Caco-2 (cell line): ENCODE measurements around the gene COL25A1. TPM values are rescaled to one million over a fixed set of nuclear protein-coding genes. Genes with fewer than 3 reads are reported as not detected.

Experiments
- BruUV-seq: library from RNA; stranded (reverse); fragments of 400-500 nt; replicated peaks from 2 replicates; lab custom pipeline; 2021; lab: Mats Ljungman, UMichigan
- CTCF ChIA-PET: fragments of 300-600 bp; sonication (Branson Sonifier 250); formaldehyde crosslinking; loops from one replicate; lab custom pipeline; 2022; ENCODE audit warnings: antibody characterized with exemption; lab: Charles Lee
- POLR2A ChIA-PET: fragments of 300-600 bp; sonication (Branson Sonifier 250); formaldehyde crosslinking; loops from one replicate; lab custom pipeline; 2022; ENCODE audit warnings: antibody characterized with exemption; lab: Charles Lee
- DNase-seq, 2 experiments: peaks; one replicate each; pipeline versions ENCODE4 v3.0.0 to v3.0.0-alpha.2; 2020 to 2022
- H3K27me3 ChIP-seq: replicated peaks from 2 replicates; pipeline ENCODE4 v1.6.0; 2011; ENCODE audit warnings: low read length; ENCODE audit not compliant: control insufficient read depth, insufficient read depth
- H3K36me3 ChIP-seq: 2 replicates; pipeline ENCODE4 v1.5.1; 2011; ENCODE audit warnings: low read length; ENCODE audit not compliant: control insufficient read depth, insufficient read depth
- H3K4me1 ChIP-seq: fragments of 250-450 bp; sonication (Bioruptor Pico); 2 replicates; pipeline ENCODE4 v1.5.1; 2020; ENCODE audit warnings: mild to moderate bottlenecking
- H3K4me3 ChIP-seq: 2 replicates; pipeline ENCODE4 v1.5.1; 2011; ENCODE audit warnings: low read depth, mild to moderate bottlenecking, control low read depth, low read length
- H3K9me3 ChIP-seq: fragments of 250-450 bp; sonication (Bioruptor Pico); 2 replicates; pipeline ENCODE4 v1.5.1; 2020; ENCODE audit warnings: mild to moderate bottlenecking, moderate library complexity
- H3K27ac Mint-ChIP-seq: one replicate; pipeline ENCODE4 v1.8.0; 2022; ENCODE audit warnings: mixed read lengths; ENCODE audit not compliant: unreplicated experiment
- H3K27me3 Mint-ChIP-seq: one replicate; pipeline ENCODE4 v1.8.0; 2022; ENCODE audit warnings: mixed read lengths; ENCODE audit not compliant: insufficient read depth, unreplicated experiment
- H3K36me3 Mint-ChIP-seq: one replicate; pipeline ENCODE4 v1.8.0; 2022; ENCODE audit warnings: mild to moderate bottlenecking, mixed read lengths; ENCODE audit not compliant: insufficient read depth, unreplicated experiment
- H3K4me1 Mint-ChIP-seq: one replicate; pipeline ENCODE4 v1.8.0; 2022; ENCODE audit warnings: low read depth, mixed read lengths; ENCODE audit not compliant: unreplicated experiment
- H3K4me3 Mint-ChIP-seq: one replicate; pipeline ENCODE4 v1.8.0; 2022; ENCODE audit warnings: mild to moderate bottlenecking, moderate library complexity, mixed read lengths; ENCODE audit not compliant: unreplicated experiment
- H3K9me3 Mint-ChIP-seq: one replicate; pipeline ENCODE4 v1.8.0; 2022; ENCODE audit warnings: mixed read lengths; ENCODE audit not compliant: unreplicated experiment
- CTCF ChIP-seq, 2 experiments: fragments of 200-600 bp in 1 of 2; IDR thresholded peaks; 1 replicate in 1 of 2; 2 replicates in 1 of 2; pipeline versions ENCODE4 v1.5.1 to v1.8.0; 2011 to 2022; ENCODE audit warnings: antibody characterized with exemption in 1 of 2, control low read depth in 1 of 2, inconsistent platforms in 1 of 2, low read depth in 1 of 2, low read length in 1 of 2, mild to moderate bottlenecking in 1 of 2, moderate library complexity in 1 of 2; ENCODE audit not compliant: insufficient read depth in 1 of 2, severe bottlenecking in 1 of 2, unreplicated experiment in 1 of 2
- intact Hi-C: fragments of 100-400 bp; cut with micrococcal nuclease; formaldehyde crosslinking; loops from one replicate; pipeline ENCODE4 v1.10.0; 2022; ENCODE audit not compliant: unreplicated experiment
- total RNA-seq: library from RNA; stranded (reverse); gene quantifications from 2 replicates; pipeline ENCODE4 v1.2.3, GENCODE V29; 2022

Gene COL25A1
- total RNA-seq, 1 experiment from 2014 or later, result not detected

DNA sequence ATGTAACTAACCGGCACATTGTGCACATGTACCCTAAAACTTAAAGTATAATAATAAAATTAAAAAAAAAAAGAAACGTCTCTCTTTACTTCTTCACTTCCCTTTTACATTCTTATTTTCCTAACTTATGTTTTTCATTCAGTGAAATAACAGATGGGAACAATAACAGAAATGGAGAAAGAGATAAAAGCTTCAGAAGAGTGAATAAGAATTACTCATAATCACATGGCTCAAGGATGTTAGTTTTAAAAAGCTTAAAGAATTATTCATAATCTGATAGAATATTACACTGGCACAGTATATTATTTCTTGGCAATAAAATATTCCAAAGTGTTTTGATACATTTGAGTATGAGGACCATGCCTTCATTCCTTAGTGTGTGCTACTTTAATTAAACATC, 175.6 kb downstream of the COL25A1 start:
- no peak for DNase-seq
- TF ChIP-seq CTCF (IDR thresholded peaks at IDR 0.05; ENCODE audit: insufficient read depth in 1 of 2, low read depth in 1 of 2, low read length in 1 of 2, severe bottlenecking in 1 of 2, unreplicated experiment in 1 of 2), result no peak
- H3K36me3 Mint-ChIP-seq, result no peaks in the 10 kb centered on the region
- no peaks in the 10 kb centered on the region for H3K9me3 Mint-ChIP-seq
- Histone ChIP-seq H3K4me3 (no peak overlapping the region), H3K4me1 (no peaks in the 10 kb centered on the region), H3K9me3 (no peaks in the 10 kb centered on the region), H3K27me3 (no peaks in the 10 kb centered on the region), H3K36me3 (no peaks in the 10 kb centered on the region)
- BruUV-seq, result no TSS peak
- ChIA-PET POLR2A (no interaction called here), CTCF (no interaction called here)
- H3K27ac Mint-ChIP-seq, result no peak overlapping the region
- H3K4me3 Mint-ChIP-seq, result no peak overlapping the region
- H3K4me1 Mint-ChIP-seq, result no peaks in the 10 kb centered on the region
- H3K27me3 Mint-ChIP-seq, result peaks cover under 1% of the 10 kb centered on the region
- intact Hi-C loops, result no loop called here

- Histone ChIP-seq H3K27me3 (no peaks in the 10 kb centered on the region), H3K4me3 (no peak overlapping the region), H3K9me3 (no peaks in the 10 kb centered on the region), H3K4me1 (no peaks in the 10 kb centered on the region), H3K36me3 (no peaks in the 10 kb centered on the region)
- Mint-ChIP-seq H3K9me3 (no peaks in the 10 kb centered on the region), H3K27ac (no peak overlapping the region), H3K4me1 (no peaks in the 10 kb centered on the region), H3K4me3 (no peak overlapping the region), H3K27me3 (peaks cover 2% of the 10 kb centered on the region), H3K36me3 (no peaks in the 10 kb centered on the region)
- intact Hi-C loops, result no loop called here
- no peak for DNase-seq
- no TSS peak for BruUV-seq
- TF ChIP-seq CTCF (IDR thresholded peaks at IDR 0.05; ENCODE audit: insufficient read depth in 1 of 2, low read depth in 1 of 2, low read length in 1 of 2, severe bottlenecking in 1 of 2, unreplicated experiment in 1 of 2), result no peak
- ChIA-PET POLR2A (no interaction called here), CTCF (no interaction called here)
These were observed 177.4 kb downstream of the COL25A1 start for GRCh38 chr4:109125084-109125483.

DNA sequence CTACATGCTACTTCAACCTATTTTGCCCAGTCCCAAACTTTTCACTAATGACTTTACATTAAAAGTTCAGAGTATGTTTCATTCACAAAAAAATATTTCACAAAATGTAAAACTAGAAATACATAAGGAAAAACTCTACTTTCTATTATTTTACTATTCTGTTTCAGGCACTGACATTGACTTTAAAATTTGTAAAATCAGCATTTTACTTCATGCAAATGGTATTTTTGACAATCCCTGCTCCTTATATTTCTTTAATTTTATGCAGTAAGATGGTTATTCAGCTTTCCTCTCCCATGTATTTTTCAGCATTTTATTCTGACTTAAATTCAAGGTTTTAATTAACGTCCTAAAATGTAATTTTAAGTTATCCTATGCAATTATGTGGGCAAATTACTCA, 178.5 kb downstream of the COL25A1 start:
- no peak for TF ChIP-seq CTCF (IDR thresholded peaks at IDR 0.05; ENCODE audit: insufficient read depth in 1 of 2, low read depth in 1 of 2, low read length in 1 of 2, severe bottlenecking in 1 of 2, unreplicated experiment in 1 of 2)
- no peak for DNase-seq
- no peaks in the 10 kb centered on the region for H3K9me3 ChIP-seq
- intact Hi-C loops, result no loop called here
- no peaks in the 10 kb centered on the region for H3K9me3 Mint-ChIP-seq
- no peak overlapping the region for H3K4me3 Mint-ChIP-seq
- H3K36me3 ChIP-seq, result no peaks in the 10 kb centered on the region
- ChIA-PET POLR2A (no interaction called here), CTCF (no interaction called here)
- H3K27me3 ChIP-seq, result no peaks in the 10 kb centered on the region
- no TSS peak for BruUV-seq
- H3K36me3 Mint-ChIP-seq, result no peaks in the 10 kb centered on the region
- no peak overlapping the region for H3K4me3 ChIP-seq
- H3K4me1 ChIP-seq, result no peaks in the 10 kb centered on the region
- H3K27me3 Mint-ChIP-seq, result peaks cover 2% of the 10 kb centered on the region
- no peaks in the 10 kb centered on the region for H3K4me1 Mint-ChIP-seq
- no peak overlapping the region for H3K27ac Mint-ChIP-seq
